Rectal smooth muscle tissue (tissue), 1 donor: ENCODE data around the gene RNF212.
"Not testable (repeated sequence)": the region's sequence is repeated elsewhere in the genome, so short reads cannot be mapped to it uniquely, and the experiment has no call there.

Source experiments
- H3K27ac ChIP-seq: one replicate; pipeline ENCODE4 v1.7.0; 2013; ENCODE audit warnings: low read depth, low read length, inconsistent platforms
- H3K27me3 ChIP-seq: one replicate; pipeline ENCODE4 v1.7.0; 2013; ENCODE audit warnings: low read length; ENCODE audit not compliant: control insufficient read depth, insufficient read depth
- H3K36me3 ChIP-seq: one replicate; pipeline ENCODE4 v1.7.0; 2013; ENCODE audit warnings: low read length; ENCODE audit not compliant: control insufficient read depth, insufficient read depth
- H3K4me1 ChIP-seq: one replicate; pipeline ENCODE4 v1.7.0; 2013; ENCODE audit warnings: low read length; ENCODE audit not compliant: control insufficient read depth, insufficient read depth
- H3K4me3 ChIP-seq: one replicate; pipeline ENCODE4 v1.7.0; 2013; ENCODE audit warnings: low read length
- H3K9ac ChIP-seq: one replicate; pipeline ENCODE4 v1.7.0; 2013; ENCODE audit warnings: low read length

RNF212 gene

DNA sequence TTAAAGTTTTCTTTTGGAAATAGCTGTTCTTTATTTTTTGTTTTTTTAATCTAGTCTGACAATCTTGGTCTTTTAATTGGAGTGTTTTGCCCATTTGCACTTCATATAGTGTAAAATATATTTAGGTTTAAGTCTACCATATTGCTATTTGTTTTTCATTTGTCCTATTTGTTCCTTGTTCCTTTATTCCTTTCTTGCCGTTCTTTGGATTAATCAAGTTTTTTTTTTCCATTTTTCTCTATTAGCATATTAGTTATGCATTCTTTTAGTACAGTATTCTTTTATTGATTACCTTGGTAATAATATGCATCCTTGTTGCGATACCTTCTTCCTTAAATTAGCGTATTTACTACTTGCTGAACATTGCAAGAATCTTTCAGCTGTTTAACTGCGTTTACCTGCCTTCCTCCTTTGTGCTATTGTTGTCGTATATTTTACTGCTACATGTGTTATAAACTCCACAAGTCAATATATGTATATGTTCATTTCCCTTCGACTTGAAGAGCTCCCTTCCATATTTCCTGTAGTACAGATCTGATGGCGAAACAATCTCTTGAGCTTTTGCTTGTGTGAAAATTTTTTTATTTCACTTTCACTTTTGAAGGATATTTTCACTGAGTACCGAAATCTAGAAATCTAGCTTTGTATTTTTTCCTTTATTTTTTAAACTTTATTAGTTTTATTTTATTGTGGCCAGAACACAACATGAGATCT is 23.9 kb upstream of the RNF212 start:
- H3K9ac ChIP-seq = no peak overlapping the region
- H3K4me3 ChIP-seq = peak overlapping the region; percentile 13
- no peak overlapping the region for H3K27ac ChIP-seq
- H3K27me3 ChIP-seq = no peaks in the 10 kb centered on the region
- H3K4me1 ChIP-seq = no peaks in the 10 kb centered on the region
- no peaks in the 10 kb centered on the region for H3K36me3 ChIP-seq

- Histone ChIP-seq H3K4me3 (no peak overlapping the region), H3K27me3 (no peaks in the 10 kb centered on the region), H3K27ac (no peak overlapping the region), H3K9ac (no peak overlapping the region), H3K4me1 (no peaks in the 10 kb centered on the region), H3K36me3 (no peaks in the 10 kb centered on the region)
Observed at GRCh38 chr4:1136048-1136447, 22.7 kb upstream of the RNF212 start.

GRCh38 chr4:1133033-1133432 is 19.7 kb upstream of the RNF212 start:
- no peaks in the 10 kb centered on the region for H3K36me3 ChIP-seq
- no peak overlapping the region for H3K9ac ChIP-seq
- H3K27me3 ChIP-seq = no peaks in the 10 kb centered on the region
- H3K27ac ChIP-seq = no peak overlapping the region
- no peak overlapping the region for H3K4me3 ChIP-seq
- no peaks in the 10 kb centered on the region for H3K4me1 ChIP-seq

DNA sequence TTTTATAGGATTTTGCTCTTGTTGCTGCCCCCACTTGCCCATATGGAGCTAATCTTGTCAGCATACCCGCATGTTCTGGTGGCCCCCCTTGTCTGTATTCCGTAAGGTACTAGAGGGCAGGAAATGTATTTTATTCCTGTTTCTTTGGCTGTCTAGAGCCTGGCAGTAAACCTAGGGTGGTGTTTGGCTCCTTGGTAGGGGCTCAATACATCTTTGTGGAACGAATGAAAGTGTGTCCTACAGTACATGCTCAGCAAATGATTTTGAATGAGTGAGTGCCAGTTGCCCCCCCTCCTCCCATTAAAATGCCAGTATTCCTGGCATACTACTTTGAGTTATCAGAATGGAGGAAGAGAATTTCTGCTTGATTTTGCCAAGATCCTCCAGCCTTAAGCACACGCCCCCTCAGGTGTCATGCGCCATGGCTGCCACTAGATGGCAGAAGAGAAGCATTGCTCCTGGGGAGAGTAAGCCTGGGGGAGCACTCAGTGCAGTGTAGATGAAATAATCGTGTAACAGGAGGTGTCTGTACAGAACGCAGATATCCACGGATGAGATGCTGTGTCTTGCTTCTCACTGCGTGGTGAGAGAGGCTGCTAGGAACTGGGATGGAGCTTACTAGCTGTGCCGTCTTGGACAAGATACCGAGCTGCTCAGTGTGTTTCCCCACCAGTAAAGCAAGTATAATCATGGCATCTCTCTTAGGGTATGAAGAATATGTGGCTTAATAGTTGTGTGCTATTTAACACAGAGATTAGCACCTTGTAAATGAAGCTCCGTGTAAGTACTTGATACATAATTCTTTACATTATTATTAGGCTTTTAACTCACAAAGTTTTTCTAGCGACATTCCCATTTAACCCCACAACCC is 17.2 kb upstream of the RNF212 start:
- no peak overlapping the region for H3K9ac ChIP-seq
- no peaks in the 10 kb centered on the region for H3K27me3 ChIP-seq
- H3K36me3 ChIP-seq = no peaks in the 10 kb centered on the region
- no peak overlapping the region for H3K4me3 ChIP-seq
- H3K4me1 ChIP-seq = no peaks in the 10 kb centered on the region
- H3K27ac ChIP-seq = no peak overlapping the region

GRCh38 chr4:1126506-1126905 is 13.1 kb upstream of the RNF212 start:
- Histone ChIP-seq H3K4me1 (no peaks in the 10 kb centered on the region), H3K36me3 (no peaks in the 10 kb centered on the region), H3K27me3 (no peaks in the 10 kb centered on the region), H3K27ac (no peak overlapping the region), H3K4me3 (no peak overlapping the region), H3K9ac (no peak overlapping the region)

GRCh38 chr4:1125466-1125865 is 12.1 kb upstream of the RNF212 start:
- H3K27ac ChIP-seq, H3K4me1 ChIP-seq, H3K4me3 ChIP-seq, H3K9ac ChIP-seq, H3K27me3 ChIP-seq, H3K36me3 ChIP-seq: not testable (repeated sequence)

DNA sequence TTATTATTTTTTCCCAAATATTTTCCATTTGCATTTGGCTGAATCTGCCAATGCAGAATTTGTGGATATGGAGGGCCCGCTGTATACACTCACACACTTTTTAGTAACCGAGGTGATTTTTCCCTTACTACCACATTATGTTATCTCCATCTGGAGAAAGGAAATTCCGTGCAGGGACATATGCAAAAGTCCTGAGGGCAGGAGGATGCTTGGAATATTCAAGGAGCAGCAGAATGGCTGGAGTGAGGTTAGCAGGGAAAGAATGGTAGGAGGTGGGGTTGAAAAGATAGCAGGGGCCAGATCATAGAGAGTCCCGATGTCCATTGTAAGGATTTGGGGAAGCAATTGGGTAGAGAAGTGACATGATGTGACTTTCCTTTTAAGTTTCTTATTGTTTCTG is 11.5 kb upstream of the RNF212 start:
- Histone ChIP-seq H3K9ac (no peak overlapping the region), H3K4me1 (no peaks in the 10 kb centered on the region), H3K4me3 (no peak overlapping the region), H3K27ac (no peak overlapping the region), H3K27me3 (no peaks in the 10 kb centered on the region), H3K36me3 (no peaks in the 10 kb centered on the region)

DNA sequence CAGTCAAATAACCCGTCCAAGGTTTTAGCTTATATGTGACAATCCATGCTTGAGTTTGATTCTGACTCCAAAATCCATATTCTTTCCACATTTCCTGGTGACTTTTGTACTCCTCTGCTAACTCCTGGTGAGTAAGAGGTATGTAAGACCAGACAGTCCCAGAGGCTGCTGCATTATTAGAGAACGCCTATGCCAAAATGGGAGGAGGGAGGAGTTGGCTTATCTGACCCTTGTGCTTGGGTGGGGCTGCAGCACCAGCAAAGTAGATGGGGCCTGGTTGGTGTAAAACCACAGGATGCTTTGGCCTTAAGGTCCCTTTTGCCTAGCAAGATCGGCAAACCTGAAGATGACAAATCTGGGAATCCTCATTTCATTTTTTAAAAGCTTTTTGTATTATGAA is 9.1 kb upstream of the RNF212 start:
- Histone ChIP-seq H3K4me1 (no peaks in the 10 kb centered on the region), H3K36me3 (no peaks in the 10 kb centered on the region), H3K9ac (no peak overlapping the region), H3K27me3 (no peaks in the 10 kb centered on the region), H3K27ac (no peak overlapping the region), H3K4me3 (no peak overlapping the region)

DNA sequence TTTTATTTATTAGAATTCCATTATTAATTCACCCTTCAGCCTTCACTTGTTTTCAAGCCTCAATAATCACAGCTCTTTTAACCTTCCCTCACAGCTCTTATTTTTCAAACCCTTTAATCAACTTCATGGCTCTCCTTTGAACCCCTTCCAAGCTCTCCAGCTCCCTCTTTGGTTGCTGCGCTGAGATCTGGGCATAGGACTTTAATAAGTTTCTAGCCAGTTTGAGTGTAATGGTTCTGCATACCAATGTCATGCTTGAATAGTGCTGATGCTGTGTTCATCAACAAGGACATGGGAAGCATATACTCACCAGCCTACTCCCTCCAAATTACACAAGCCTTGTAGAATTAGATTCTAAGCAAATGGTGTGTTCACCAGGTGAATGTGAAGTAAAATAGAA is 3.5 kb upstream of the RNF212 start:
- no peaks in the 10 kb centered on the region for H3K27me3 ChIP-seq
- H3K4me3 ChIP-seq = no peak overlapping the region
- H3K36me3 ChIP-seq = no peaks in the 10 kb centered on the region
- H3K9ac ChIP-seq = no peak overlapping the region
- H3K4me1 ChIP-seq = no peaks in the 10 kb centered on the region
- no peak overlapping the region for H3K27ac ChIP-seq

DNA sequence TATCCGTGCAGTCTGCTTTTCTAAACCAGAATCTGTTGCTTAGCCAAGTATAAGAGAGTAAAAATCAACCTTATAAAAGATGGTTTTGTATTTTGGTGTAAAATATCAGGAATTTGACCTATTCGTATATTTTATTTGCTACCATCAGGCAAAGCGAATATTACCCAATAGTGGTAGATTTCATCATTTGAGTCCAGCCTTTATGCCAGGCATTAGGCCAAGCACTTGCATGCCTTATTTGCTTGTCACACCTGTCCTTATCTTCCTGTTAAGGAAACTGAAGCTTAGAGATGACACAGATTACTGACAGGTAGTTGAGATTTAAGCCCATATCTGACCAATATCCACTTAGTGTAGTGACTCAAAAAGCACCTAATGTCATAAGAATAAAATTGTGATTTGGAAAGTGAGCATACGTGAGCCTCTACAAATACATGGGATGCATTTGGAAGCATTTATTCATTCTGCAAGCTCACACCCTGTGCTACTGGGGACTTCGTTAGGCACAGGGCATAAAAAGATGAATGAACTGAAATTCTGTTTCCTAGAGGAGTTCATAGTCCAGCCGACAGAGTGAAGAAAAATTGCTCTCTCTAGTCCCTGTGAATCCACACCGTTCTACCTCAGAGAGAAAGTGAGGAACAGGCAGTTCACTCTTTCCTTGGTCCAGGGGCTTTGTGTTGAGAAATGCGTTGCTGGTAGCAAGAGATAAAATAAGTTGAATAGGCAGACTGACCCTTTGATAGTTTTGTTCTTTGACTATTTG is 2.3 kb upstream of the RNF212 start:
- H3K4me3 ChIP-seq = no peak overlapping the region
- no peak overlapping the region for H3K27ac ChIP-seq
- H3K9ac ChIP-seq = no peak overlapping the region
- H3K36me3 ChIP-seq = no peaks in the 10 kb centered on the region
- no peaks in the 10 kb centered on the region for H3K4me1 ChIP-seq
- H3K27me3 ChIP-seq = no peaks in the 10 kb centered on the region

GRCh38 chr4:1112821-1113182 is 562 bp downstream of the RNF212 start:
- no peaks in the 10 kb centered on the region for H3K4me1 ChIP-seq
- H3K9ac ChIP-seq = no peak overlapping the region
- no peak overlapping the region for H3K4me3 ChIP-seq
- no peaks in the 10 kb centered on the region for H3K27me3 ChIP-seq
- no peaks in the 10 kb centered on the region for H3K36me3 ChIP-seq
- H3K27ac ChIP-seq = no peak overlapping the region

DNA sequence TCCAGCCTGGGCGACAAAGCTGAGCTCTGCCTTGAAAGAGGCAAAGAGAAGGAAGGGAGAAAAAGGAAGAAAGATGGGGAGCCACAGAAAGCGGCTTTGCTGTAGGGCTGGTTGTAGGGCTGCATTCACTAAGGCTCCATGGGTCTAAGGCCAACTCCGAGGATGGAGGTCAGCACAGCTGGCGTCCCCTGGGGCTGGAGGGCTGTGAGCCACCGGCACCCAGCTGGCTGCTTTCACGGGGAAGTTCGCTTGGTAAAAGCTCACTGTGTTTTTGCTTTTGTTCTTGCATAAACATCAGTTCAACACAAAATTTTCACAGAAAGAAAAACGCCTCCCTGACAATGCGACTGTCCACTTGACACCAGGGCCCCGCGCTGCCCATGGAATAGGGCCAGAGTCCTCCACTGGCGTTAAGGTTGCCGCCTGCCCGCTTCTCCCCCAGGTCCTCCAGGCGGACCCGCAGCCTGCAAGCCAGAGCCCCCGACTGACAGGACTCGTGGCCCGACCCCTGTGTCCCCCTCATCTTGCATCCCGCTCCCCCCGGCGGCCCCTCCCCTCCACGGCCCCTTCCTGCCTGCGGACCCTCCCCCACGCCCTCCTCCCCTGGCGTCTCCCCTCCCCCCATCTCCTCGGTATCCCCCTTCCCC is 1.1 kb downstream of the RNF212 start:
- no peak overlapping the region for H3K9ac ChIP-seq
- no peak overlapping the region for H3K4me3 ChIP-seq
- no peaks in the 10 kb centered on the region for H3K4me1 ChIP-seq
- no peaks in the 10 kb centered on the region for H3K36me3 ChIP-seq
- no peaks in the 10 kb centered on the region for H3K27me3 ChIP-seq
- no peak overlapping the region for H3K27ac ChIP-seq
